ENCODE data around the gene CEBPB.

Gene CEBPB

DNA sequence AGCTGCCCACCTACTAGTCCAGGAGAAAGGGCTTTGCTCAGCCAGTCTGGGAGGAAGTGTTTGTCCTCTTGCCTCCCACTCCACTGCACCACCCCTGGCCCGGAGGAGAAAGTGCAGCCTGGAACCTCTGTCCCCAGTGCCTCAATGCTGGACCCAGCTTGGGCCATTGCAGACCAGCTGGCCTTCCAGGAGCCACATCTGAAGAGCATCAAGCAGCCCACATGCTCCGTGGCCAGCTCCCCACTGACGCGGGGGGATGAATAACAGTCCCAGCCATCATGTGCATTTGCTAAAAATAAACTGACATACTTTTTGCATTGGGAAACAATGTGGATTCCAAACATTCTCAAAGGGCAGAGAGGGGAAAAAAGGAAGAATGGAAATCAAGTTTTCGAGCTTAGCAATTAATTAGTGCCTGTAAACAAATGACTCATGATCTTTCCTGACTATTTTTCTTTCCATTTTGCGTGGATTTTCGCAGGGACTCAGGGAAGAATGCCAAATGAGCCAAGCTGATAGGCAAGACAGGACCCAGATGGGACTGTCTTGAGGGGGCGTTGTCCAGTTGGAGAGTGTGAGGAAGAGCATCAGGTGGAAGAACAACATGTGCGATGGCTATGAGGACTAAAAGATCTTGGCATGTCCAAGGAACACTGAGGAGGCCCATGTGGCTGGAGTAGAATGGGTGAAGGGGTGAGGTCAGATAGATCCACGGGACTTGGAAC, 34.1 kb downstream of the CEBPB start:
- TF ChIP-seq POLR2AphosphoS5 (IDR thresholded peaks at IDR 0.05; ENCODE audit: low read depth, low read length) (no peak), FOXP2 (optimal IDR thresholded peaks at IDR 0.05; ENCODE audit: borderline replicate concordance, extremely low read depth, extremely low read length, insufficient read depth) (no peak), TAF1 (IDR thresholded peaks at IDR 0.05; ENCODE audit: borderline replicate concordance, insufficient read depth, low read length) (no peak), SIN3A (IDR thresholded peaks at IDR 0.05; ENCODE audit: borderline replicate concordance, insufficient read depth, low read length) (no peak)
- TF ChIP-seq, protein P1, sequence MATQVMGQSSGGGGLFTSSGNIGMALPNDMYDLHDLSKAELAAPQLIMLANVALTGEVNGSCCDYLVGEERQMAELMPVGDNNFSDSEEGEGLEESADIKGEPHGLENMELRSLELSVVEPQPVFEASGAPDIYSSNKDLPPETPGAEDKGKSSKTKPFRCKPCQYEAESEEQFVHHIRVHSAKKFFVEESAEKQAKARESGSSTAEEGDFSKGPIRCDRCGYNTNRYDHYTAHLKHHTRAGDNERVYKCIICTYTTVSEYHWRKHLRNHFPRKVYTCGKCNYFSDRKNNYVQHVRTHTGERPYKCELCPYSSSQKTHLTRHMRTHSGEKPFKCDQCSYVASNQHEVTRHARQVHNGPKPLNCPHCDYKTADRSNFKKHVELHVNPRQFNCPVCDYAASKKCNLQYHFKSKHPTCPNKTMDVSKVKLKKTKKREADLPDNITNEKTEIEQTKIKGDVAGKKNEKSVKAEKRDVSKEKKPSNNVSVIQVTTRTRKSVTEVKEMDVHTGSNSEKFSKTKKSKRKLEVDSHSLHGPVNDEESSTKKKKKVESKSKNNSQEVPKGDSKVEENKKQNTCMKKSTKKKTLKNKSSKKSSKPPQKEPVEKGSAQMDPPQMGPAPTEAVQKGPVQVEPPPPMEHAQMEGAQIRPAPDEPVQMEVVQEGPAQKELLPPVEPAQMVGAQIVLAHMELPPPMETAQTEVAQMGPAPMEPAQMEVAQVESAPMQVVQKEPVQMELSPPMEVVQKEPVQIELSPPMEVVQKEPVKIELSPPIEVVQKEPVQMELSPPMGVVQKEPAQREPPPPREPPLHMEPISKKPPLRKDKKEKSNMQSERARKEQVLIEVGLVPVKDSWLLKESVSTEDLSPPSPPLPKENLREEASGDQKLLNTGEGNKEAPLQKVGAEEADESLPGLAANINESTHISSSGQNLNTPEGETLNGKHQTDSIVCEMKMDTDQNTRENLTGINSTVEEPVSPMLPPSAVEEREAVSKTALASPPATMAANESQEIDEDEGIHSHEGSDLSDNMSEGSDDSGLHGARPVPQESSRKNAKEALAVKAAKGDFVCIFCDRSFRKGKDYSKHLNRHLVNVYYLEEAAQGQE (IDR thresholded peaks at IDR 0.05; ENCODE audit: insufficient read depth in 1 of 2, low read depth in 2 of 2, low read length in 2 of 2) = no peak

DNA sequence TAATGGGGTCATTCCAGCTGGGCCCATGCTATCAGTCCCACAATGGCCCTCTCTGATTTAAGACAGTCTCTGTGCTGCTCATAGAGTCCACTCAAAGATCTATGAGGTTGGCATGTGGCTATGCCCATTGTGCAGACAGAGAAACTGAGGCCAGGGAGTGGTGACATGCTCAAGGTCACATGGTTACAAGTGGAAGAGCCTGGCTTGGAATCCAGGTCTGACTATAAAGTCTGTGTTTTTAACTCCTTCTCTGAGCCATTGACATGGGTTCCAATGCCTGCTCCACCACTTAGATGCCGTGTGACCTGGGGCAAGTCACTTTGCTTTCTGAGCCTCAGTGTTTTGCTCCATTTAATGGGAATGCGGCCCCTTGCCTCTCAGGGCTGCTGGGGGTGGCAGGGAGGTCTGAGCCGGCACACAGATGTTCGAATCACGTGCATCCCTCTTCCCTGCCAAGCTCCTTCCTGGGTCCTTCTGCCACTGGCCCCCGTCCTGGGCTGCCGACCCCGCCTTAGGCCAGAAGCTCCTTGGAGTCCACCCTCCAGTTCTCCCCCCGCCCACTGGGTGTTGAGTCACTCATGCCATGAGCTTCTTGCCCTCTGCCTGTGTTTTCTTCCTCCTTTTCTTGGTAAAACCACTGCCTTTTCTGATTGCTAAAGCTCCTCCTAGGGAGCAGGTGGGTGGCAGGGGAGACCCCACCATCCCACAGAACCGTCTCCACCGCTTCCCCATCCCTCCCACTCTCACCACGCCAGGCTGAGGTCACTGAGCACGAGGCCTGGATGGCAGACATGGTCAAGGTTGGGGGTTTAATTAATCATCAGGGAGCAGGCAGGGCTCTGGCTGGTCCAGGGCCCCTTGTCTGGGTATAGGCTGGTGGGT, 35.7 kb downstream of the CEBPB start:
- TF ChIP-seq, protein P1 (IDR thresholded peaks at IDR 0.05; ENCODE audit: insufficient read depth in 1 of 2, low read depth in 2 of 2, low read length in 2 of 2) = no peak
- TF ChIP-seq FOXP2 (optimal IDR thresholded peaks at IDR 0.05; ENCODE audit: borderline replicate concordance, extremely low read depth, extremely low read length, insufficient read depth) = no peak
- TF ChIP-seq TAF1 (IDR thresholded peaks at IDR 0.05; ENCODE audit: borderline replicate concordance, insufficient read depth, low read length) = no peak
- TF ChIP-seq POLR2AphosphoS5 (IDR thresholded peaks at IDR 0.05; ENCODE audit: low read depth, low read length) = no peak
- TF ChIP-seq SIN3A (IDR thresholded peaks at IDR 0.05; ENCODE audit: borderline replicate concordance, insufficient read depth, low read length) = no peak

DNA sequence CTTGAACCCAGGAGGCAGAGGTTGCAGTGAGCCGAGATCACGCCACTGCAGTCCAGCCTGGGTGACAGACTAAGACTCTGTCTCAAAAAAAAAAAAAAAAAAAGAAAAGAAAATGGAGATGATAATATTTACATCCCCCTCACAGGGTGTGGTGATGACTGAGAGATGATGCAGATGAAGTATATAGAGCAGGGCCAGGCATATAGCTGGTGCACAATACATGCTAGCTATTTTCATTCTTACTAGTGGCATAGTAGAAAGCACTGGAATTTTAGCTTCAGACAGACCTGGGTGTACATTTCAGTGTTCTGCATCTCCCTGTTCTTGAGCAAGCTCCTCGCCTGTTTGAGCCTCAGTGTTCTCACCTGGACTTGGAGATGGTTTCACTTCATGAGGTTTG, 36.9 kb downstream of the CEBPB start:
- TF ChIP-seq TAF1 (IDR thresholded peaks at IDR 0.05; ENCODE audit: borderline replicate concordance, insufficient read depth, low read length) (no peak), FOXP2 (optimal IDR thresholded peaks at IDR 0.05; ENCODE audit: borderline replicate concordance, extremely low read depth, extremely low read length, insufficient read depth) (no peak), POLR2AphosphoS5 (IDR thresholded peaks at IDR 0.05; ENCODE audit: low read depth, low read length) (no peak)
- TF ChIP-seq, protein P1 (IDR thresholded peaks at IDR 0.05; ENCODE audit: insufficient read depth in 1 of 2, low read depth in 2 of 2, low read length in 2 of 2) = no peak

DNA sequence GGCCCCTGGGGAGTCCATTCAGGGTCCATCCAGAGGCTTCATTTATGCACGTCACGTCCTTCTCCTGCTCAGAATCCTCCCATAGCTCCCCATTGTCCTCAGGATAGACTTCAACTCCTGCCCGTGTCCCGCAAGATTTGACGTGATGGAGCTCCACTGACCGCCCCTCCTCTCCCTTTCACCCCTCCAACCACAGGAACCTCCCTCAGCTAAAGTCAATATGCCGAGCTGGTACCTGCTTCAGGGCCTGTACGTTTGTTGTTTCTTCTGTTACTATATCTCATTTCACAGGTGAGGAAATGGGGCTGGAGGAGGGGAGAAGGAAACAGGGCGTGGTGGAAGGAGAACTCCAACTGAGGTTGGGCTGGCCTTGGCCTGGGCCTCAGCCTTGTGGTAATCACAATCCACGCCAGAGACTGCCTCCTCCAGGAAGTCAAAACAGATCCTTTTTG, 38.6 kb downstream of the CEBPB start:
- TF ChIP-seq TAF1 (IDR thresholded peaks at IDR 0.05; ENCODE audit: borderline replicate concordance, insufficient read depth, low read length) (no peak), SIN3A (IDR thresholded peaks at IDR 0.05; ENCODE audit: borderline replicate concordance, insufficient read depth, low read length) (no peak), FOXP2 (optimal IDR thresholded peaks at IDR 0.05; ENCODE audit: borderline replicate concordance, extremely low read depth, extremely low read length, insufficient read depth) (no peak), POLR2AphosphoS5 (IDR thresholded peaks at IDR 0.05; ENCODE audit: low read depth, low read length) (no peak)
- TF ChIP-seq, protein P1 (IDR thresholded peaks at IDR 0.05; ENCODE audit: insufficient read depth in 1 of 2, low read depth in 2 of 2, low read length in 2 of 2) = no peak
